Activated naive CD4-positive, alpha-beta T cell (primary cell): ENCODE results near the gene OTUD6A.

ENCODE experiments used
- DNase-seq, 4 experiments: peaks; one replicate each; lab custom pipeline; 2025; lab: John Stamatoyannopoulos, UW

The OTUD6A gene, protein sequence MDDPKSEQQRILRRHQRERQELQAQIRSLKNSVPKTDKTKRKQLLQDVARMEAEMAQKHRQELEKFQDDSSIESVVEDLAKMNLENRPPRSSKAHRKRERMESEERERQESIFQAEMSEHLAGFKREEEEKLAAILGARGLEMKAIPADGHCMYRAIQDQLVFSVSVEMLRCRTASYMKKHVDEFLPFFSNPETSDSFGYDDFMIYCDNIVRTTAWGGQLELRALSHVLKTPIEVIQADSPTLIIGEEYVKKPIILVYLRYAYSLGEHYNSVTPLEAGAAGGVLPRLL

DNA sequence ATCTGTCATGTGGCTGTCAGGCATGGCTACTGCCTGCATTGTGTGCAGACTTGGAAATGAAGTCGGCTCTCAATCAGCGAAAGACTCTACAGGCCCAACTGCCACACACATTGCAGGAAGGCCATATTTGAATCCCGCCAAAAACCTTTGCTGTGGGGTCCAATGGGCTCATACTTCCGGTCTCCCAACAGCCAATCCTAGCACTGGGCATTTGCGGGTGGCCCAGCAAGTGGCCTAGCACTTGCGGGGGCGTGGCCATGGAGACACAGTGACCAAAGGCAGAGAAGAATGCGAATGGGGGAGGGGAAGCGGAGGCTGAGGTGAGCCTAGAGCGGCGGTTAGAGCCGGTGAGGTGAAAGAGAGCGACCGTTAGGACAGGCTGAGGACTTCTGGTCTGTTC lies at the start of gene OTUD6A:
Gene OTUD6A, plus strand, starts transcription at position 382 of the 400 bp plus-strand sequence. CDS start 68 bp downstream, outside the sequence.
- no peak for DNase-seq

DNA sequence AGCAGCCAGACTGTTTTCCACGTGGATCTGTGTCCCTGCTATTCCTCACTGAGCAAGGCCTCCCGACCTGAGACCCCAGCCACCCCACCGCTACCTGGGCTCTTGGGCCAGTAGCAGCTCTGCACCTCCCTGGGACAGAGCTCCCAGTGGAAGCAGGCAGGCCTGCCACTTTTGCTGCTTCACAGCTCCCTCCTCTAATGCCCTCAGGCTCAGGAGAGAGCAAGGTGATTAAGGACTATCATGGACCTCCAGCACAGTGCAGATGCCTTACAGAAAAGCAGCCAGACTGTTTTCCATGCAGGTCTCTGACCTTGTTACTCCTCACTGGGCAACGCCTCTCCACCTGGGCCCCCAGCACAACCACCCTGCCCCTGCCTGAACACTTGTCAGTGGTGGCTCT lies 49.5 kb upstream of the OTUD6A start:
- no peak for DNase-seq

DNA sequence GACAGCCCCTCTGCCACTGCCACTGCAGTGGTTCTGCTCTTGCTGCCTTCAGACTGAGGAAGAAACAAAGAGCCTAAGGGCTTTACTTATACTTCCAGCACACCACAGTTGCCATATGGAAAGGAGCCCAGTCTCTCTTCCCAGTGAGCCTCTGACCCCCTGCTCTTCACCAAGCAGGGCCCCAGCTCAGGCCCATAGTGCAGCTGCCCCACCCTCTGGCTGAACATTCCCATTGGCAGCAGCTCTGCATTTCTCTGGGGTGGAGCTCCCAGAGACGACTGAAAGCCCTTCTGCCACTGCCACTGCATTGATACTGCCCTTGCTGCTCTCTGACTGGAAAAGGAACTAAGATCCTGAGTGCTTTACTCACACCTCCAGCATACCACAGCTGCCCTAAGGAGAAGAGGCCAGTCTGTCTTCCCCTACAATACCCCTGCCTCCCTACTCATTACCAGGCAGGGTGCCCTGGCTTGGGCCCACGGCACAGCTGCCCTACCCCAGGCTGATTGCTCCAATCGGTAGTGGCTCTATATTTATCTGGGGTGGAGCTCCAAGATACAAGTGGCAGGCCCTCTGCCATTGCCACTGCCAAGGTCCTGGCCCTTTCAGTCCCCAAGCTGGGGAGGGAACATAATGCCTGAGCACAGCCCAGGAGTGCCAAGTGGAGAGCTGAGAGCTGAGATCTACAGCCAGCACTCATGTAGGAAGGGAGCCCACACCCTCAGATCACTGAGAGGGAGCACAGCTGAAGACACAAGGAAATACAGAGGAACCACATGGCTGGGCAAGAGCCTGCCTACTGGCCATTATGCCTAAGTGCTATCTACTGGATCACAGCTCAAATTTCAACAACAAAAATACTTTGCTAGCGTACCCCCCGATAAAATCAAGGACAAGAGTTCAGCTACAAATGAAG lies 48.5 kb upstream of the OTUD6A start:
- no peak for DNase-seq

DNA sequence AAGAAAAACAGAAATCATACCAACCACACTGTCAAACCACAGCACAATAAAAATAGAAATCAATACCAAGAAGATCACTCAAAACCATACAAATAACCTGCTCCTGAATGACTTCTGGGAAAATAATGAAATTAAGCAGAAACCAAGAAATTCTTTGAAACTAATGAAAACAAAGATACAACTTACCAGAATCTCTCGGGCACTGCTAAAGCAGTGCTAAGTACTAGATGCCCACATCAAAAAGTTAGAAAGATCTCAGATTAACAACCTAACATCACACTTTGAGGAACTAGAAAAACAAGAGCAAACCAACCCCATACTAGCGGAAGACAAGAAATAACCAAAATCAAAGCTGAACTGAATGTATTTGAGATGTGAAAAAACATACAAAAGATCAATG lies 45.7 kb upstream of the OTUD6A start:
- no peak for DNase-seq

DNA sequence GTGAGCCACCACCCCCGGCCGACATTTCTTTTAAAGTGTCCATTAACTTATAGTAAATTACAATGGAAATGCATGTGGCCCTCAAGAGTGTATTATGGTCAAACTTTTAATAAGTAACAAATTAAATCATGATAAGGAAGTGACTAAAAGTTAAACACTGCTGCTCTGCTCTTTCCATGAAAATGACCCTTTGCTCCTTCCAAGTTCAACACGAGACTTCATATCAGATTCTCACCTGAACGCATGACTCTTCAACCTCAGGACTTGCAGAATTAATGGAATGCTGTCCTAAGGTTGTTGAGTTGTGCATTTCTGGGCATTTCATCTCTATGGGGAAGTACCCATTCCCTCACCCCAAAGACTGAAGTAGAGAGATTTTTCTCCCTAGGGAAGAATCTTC lies 39.6 kb upstream of the OTUD6A start:
- no peak for DNase-seq

DNA sequence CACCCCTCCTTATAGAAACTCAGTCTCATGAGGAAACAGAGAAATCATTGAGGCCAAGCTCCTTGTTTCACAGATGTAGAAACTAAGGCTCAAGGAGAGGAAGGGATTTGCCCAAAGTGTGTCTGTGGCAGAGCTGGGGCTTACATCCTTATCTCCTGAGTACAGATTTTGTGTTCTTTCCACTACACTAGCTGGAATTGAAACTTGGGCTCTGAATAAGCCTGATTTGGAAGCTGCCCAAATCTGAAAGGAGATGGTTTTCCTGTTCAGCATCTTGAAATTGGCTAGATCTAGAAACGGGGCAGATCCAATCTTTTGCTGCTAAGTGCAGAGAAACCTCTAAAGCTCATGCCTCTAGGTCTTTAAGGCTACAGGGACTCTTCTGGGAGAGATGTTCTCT lies 36.8 kb upstream of the OTUD6A start:
- DNase-seq: no peak

DNA sequence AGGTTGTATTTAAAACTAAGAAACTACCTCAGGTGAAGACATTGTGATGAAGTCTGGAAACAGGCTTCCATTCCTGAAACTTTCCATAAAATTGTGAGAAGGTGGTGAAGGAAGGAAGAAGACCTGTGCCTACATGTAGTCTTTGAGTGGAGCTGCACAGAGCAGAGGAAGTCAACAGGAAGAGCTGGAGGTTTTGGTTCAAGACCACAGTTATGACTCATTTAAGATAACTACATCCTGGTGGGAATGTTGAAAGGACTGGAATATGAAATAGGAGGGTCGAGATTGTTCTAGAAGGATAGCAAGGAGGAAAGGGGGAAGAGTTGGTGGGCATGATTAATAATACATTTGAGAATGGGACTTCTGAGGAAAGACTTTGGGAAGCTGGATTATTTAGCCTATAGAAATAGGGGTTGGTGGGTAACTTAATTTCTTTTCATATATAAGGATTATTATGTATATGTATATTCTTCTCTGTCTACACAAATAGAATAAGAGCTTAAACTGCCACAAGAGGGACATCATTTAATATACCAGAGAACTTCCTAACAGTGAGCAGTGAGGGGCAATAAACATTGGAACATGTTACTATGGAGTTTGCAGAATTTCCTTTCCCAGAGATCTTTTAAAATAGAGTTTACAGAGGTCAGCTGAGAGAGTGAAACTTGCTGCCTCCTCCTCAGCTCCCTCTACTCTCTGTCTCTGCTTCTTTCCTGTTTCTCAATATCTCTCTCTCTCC lies 36.0 kb upstream of the OTUD6A start:
- no peak for DNase-seq

DNA sequence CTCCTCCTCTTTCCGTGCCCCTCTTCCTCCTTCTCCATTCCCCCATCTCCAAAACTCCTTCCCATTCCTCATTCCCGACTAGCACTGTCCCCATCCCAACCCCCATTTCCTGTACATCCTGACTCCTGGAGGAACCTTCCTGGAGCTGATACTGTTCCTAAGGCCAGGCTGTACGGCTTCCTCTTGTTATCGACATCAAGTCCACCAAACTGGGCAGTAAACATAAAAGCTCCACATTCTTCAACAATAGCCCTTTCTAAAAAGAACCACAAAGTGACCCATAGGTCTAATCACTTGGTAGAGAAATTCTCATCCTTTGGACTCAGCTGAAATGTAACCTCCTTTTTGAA lies 35.4 kb upstream of the OTUD6A start:
- DNase-seq: no peak

DNA sequence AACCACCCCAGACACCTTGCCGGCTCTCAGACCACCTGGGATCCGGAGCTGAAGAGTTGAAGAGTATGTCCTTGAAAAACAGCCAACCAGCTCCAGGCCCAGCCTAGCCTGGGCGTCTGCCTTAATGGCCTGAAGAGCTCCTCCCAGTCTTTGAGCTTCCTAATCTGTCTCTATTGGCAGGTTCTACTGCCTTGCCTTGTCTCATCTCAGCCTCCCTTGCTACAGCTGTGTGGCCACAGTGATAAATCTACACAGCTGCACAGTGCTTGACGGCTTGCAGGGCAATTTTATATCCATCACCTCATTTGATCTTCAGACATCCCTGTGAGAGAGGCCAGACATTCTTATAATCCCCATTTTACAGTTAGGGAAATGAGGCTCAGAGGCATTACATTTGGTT lies 32.4 kb upstream of the OTUD6A start:
- no peak for DNase-seq

DNA sequence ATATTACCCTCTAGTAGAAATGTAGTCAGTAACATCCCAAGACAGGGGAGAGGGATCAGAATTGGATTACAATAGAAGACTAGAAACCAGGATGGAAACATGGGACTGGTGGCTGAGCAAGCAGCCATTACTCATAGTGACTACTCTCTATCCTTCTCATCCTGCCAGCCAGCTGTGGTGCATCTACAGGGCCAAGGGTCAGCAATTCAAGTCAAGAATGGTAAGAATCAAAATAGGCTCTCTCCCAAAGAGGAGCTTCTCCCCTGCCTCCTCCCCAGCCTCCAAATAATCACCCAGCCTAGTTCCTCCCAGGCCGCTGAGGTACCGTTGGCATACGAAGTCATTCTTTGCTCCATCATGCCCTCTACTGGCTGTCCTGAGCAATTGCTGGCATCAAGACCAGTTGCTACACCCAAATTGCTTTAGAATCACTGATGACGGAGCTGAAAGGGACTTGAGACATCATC lies 31.9 kb upstream of the OTUD6A start:
- DNase-seq: no peak

DNA sequence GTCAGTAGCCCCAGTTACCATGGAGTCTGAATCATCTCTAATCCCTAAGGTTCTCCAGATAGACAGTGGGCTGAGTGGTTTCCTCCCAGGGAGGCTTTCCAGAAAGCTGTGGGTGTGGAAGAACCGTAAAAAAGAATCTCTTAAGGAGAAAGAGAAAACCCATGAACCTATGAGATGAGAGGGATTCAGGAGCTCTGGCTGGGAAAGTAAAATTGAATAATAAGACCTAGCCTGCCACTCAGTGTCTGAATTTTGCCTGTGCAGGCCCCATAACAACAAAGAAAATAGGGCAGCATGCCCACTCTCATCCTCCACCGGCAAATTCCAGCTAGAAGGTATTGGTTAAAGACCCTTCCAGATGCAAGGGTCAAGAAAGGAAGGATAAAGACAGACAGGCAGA lies 29.5 kb upstream of the OTUD6A start:
- DNase-seq: no peak

DNA sequence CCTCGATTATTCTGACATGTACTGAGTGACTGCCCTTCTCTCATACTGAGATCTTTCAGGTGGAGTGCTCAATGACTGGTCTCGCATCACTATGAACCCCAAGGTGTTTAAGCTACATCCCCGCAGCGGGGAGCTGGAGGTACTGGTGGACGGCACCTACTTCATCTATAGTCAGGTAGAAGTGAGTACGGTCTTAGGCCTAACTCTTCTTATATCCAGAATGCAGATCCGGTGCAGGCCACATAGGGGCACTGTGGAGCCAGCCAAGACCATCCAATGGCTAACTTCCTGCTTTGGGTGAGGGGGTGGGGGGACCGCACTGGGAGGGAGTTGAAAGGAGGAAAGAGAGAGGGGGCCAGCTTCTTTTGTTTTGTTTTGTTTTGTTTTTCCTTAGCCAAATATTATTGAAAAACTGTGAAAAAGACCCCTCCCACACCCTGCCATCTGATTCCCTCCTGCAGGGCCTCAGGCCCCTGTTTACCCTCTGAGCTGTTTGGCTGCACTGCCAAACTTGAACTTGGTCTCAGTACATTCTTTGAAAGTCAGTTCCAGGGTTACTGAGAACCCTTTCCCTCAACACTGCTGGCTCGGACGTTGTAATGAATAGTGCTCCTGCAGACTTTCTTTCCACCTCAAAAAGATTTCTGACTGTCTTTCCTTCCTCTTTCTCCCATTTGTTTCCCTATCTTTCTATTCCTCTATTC lies 28.8 kb upstream of the OTUD6A start:
- no peak for DNase-seq

DNA sequence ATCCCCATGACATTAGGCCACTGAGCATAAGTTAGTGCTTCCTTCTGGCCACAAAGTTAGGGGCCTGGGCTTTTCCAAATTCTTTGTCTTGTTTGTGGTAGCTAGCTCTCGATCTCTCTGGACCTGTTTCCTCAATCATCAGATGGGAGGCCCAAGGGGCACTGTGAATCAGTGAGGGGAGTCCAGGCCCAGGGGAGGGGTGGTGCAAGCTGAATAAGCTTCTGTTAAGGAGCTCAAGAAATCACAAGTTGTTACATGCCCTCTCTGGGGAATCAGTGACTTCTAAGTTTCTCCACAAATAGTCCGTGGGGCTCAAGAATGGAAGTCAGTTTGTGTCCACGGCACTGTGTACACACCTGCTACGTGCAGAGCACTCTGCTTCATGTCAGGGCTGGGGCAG lies 27.6 kb upstream of the OTUD6A start:
- no peak for DNase-seq

DNA sequence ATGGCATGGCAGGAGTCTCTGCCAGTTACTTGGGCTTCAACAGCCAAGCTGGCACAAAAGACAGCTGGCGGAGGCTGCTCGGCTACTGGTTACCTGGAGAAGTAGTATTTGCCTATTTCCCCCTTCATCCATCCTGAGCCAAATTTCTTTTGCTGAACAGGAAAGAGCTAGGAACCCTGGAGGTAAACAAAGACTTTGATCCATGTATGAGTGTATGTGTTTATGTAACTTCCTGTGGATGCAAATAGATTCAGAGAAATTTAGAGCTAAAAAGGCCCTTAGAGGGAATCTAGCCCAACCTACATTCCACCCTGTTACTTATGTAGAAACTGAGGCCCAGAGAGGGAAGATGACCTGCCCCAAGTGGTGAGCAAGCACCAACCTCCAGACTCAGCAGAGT lies 23.7 kb upstream of the OTUD6A start:
- DNase-seq: no peak

DNA sequence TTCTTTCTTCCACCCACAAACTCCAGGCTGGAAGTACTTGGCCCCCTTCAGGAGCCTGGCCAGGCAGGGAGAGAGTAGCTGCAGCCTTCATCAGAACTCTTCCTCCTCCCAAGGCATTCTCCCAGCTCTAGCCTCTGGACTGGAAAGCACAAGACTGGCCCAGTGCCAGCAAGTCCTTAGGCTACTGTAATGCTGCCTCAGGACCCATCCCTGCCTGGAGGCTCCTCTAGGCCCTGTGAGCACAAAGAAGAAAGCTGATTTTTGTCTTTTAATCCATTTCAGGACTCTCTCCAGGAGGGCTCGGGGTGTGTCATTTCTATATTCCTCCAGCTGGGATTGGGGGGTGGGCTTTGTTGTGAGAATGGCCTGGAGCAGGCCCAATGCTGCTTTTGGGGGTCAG lies 23.3 kb upstream of the OTUD6A start:
- DNase-seq: no peak

DNA sequence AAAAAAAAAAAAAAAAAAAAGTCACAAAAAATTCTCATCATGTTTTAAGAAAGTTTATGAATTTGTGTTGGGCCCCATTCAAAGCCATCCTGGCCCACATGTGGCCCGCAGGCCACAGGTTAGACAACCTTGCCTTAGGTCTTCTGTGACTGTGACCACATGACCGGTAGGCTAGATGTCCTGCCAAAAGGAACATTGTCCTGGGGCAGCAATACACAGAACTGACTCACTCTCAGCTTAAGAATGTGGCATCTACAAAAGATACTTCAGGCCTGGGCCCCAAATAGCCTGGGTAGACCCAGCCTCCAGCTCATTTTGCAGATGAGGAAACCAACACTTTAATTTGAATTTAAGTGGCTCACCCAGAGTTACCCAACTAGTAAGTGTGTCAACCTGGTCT lies 22.5 kb upstream of the OTUD6A start:
- DNase-seq: no peak

DNA sequence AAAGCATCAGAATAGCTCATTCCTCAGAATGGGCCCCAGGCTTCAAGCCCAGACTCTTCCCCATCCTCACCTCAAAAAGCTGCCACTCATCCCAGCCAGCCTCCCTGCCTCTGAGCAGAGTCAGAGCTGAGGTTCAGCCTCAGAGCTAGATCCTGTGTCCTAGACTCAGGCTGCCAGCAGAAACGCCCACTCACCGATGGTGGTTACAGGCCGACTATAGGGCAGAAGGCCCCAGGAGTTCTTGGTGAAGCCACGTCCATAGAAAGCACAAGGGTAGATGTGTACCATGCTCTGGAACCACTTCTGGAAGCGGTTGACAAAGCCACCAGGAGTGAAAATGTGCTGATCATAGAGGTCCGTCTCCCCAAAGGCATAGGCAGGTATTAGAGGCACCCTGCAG lies 20.3 kb upstream of the OTUD6A start:
- DNase-seq: no peak

DNA sequence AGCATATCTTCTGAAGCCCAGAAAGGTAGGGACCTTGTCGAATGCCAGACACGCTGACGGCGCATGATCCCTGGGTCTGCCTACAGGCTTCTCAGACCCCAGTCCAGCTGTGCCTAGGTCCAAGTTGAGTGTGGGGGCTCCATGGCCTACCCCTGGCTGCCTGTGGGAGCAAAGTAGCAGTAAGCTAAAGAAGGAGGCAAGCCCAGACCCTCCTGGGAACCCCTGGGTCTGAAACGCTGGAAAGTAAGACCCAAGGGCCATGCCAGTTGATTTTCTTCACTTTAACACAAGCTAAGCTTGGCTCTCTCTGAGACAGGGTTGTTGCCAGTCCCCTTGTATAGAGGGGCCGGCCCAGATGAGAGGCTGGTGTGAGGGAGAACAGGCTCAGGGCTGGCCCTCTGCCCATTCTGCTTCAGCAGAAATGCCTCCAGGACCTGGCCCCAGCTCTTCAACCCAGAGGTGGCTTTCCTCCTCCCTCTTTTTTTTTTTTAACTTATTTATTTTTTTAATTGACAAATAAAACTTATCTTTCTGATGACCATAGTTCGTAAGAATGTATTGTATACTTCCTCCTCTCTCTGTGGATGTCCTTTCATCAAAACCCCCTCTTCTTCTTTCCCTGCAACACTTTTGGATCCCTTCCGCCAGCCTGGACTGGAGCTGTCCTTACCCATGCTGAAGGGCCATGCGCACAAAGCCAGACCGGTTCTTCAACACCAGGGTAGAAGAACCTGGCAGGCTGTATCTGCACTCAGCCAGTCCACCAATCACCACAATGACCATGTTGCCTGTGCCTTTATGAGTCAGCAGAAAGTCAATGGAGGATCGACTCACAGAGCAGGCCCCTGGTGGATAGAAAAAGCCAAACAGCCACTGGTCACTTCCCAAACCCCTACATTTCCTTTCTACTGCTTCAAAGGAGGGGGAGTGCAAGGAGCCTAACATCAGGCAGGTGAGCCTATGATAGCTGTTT lies 19.6 kb upstream of the OTUD6A start:
- DNase-seq: no peak

DNA sequence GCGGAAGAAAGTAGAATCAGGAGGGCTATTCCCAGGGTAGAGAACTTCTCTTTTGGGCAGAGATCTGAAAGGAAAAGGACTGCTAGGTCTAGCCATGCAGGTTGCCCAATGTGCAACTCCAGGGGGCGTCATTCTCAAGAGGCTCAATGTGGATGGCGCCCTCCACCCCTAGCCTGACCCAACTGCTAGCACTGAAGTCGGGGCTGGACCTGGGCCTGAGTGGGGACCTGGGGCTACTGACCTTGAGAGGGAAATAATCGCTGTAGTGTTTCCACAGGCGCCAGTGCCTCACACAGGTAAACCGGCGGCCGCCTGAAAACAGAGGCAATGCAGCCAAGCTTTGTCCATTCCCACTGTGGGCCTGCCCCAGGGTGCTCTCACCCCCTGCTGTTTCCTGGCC lies 18.6 kb upstream of the OTUD6A start:
- DNase-seq: no peak

DNA sequence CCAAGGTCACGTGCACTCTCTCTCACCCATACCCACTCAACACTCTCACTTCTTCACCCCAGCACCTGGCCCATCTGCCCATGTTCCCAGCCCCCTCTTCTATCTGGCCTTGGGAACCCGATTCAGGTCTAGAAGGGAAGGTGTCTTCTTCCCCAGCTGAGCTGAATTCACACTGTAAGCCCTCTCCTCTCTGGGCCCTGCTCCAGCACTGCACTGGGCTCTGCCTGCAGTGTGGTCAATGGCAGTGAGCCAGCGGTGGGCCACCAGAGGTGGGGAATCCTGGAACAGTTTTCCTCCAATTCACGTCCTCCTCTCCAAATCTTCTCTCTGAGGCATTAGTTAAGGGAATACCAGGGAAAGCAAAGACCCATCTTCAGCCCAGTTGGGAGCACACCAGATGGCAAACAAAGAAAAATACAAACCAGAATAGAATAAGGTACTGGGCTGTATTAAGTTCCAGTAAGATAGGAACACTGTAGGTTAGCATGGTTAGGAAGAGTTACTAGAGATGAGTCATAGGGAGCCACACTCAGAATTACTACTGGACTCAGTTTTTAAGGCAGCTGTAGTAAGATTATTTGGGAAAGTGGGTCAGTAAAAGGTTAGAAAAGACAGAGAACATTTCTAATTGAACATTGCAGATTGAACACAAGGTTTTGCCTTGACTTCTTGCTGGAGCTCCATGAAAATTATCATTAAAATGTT lies 17.6 kb upstream of the OTUD6A start:
- no peak for DNase-seq
